HUES64 (cell line): ENCODE data around the gene DLG5.
"Not testable (repeated sequence)": the region's sequence is repeated elsewhere in the genome, so short reads cannot be mapped to it uniquely, and the experiment has no call there.

Source experiments
- H3K27ac ChIP-seq: 2 replicates; pipeline ENCODE4 v1.7.0; 2013; ENCODE audit warnings: low read depth, low read length, inconsistent platforms
- H3K27me3 ChIP-seq: 2 replicates; pipeline ENCODE4 v1.6.1; 2013; ENCODE audit warnings: mild to moderate bottlenecking, low read length; ENCODE audit not compliant: insufficient read depth
- H3K36me3 ChIP-seq: 2 replicates; pipeline ENCODE4 v1.6.1; 2013; ENCODE audit warnings: mild to moderate bottlenecking, low read length; ENCODE audit not compliant: insufficient read depth
- H3K4me1 ChIP-seq: 2 replicates; pipeline ENCODE4 v1.6.1; 2013; ENCODE audit warnings: mild to moderate bottlenecking, low read length, moderate library complexity; ENCODE audit not compliant: insufficient read depth
- H3K4me3 ChIP-seq: 2 replicates; pipeline ENCODE4 v1.5.1; 2013; ENCODE audit warnings: mild to moderate bottlenecking, low read length, moderate library complexity
- H3K9ac ChIP-seq: 2 replicates; pipeline ENCODE4 v1.6.1; 2013; ENCODE audit warnings: mild to moderate bottlenecking, low read depth, low read length
- H3K9me3 ChIP-seq: 2 replicates; pipeline ENCODE4 v1.6.1; 2013; ENCODE audit warnings: low read depth, low read length; ENCODE audit not compliant: insufficient read depth
- WGBS: fragments of 150-250, 120-280 bp; methylation state at CpG from one replicate; pipeline ENCODE4 v1.1.7; 2013; ENCODE audit warnings: missing lambda C conversion rate; 5-methylcytosine and 5-hydroxymethylcytosine counted together

The DLG5 gene

DNA sequence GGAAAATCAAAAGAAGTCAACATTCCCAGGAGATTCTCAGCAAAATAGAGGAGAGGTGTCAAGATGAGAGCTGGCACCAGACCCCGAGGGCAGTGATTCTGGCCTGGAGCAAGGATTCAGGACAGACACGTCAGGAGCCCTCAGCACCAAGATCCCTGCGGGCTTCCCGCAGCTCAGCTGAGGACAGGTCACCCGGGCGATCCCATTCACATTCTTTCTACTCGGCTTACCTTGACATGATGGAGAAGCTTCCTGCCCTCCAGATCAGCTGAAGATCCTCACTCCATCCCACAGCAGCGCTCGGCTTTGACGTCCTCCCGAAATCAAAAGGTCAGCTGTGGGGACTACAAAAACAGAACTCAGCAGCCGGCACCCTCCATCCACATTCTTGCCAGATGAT lies 139.1 kb downstream of the DLG5 start:
- peaks cover 54% of the 10 kb centered on the region for H3K36me3 ChIP-seq
- H3K4me1 ChIP-seq: no peaks in the 10 kb centered on the region
- no peak overlapping the region for H3K9ac ChIP-seq
- no peaks in the 10 kb centered on the region for H3K9me3 ChIP-seq
- H3K27ac ChIP-seq: no peak overlapping the region
- 90% methylated on average over 12 of the region's 12 CpGs for WGBS
- H3K27me3 ChIP-seq: no peaks in the 10 kb centered on the region
- no peak overlapping the region for H3K4me3 ChIP-seq

DNA sequence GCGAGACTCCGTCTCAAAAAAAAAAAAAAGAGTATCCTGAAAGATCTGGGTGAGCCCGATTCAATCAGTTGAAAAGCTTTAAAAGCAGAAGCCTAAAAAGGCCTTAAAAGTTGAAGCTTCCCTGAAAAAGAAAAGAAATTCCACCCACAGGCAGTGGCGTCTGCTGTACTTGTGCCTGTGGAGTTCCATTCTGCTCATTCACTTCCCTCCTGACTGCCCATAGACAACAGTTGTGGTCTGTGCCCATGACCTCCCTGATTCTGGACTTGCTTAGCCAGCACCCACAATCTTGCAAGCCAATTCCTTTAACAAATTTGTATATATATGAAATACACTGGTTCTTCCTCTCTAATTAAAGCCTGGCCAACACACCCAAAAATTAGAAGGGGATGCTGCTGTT lies 141.7 kb downstream of the DLG5 start:
- Histone ChIP-seq H3K27me3 (no peaks in the 10 kb centered on the region), H3K4me1 (no peaks in the 10 kb centered on the region), H3K4me3 (no peak overlapping the region), H3K27ac (no peak overlapping the region), H3K9me3 (no peaks in the 10 kb centered on the region), H3K9ac (no peak overlapping the region), H3K36me3 (peaks cover 47% of the 10 kb centered on the region)
- 97% methylated on average over 4 of the region's 4 CpGs for WGBS

- no peak overlapping the region for H3K9ac ChIP-seq
- H3K4me3 ChIP-seq: no peak overlapping the region
- H3K9me3 ChIP-seq: 0 out of 2 replicates have a peak, but pooled peaks cover 2% of the 10 kb centered on the region
- WGBS: 97% methylated on average over 8 of the region's 8 CpGs
- H3K27ac ChIP-seq: no peak overlapping the region
- H3K4me1 ChIP-seq: no peaks in the 10 kb centered on the region
- no peaks in the 10 kb centered on the region for H3K27me3 ChIP-seq
- peaks cover 37% of the 10 kb centered on the region for H3K36me3 ChIP-seq
Measured at GRCh38 chr10:77782328-77783061, 144.1 kb downstream of the DLG5 start.

DNA sequence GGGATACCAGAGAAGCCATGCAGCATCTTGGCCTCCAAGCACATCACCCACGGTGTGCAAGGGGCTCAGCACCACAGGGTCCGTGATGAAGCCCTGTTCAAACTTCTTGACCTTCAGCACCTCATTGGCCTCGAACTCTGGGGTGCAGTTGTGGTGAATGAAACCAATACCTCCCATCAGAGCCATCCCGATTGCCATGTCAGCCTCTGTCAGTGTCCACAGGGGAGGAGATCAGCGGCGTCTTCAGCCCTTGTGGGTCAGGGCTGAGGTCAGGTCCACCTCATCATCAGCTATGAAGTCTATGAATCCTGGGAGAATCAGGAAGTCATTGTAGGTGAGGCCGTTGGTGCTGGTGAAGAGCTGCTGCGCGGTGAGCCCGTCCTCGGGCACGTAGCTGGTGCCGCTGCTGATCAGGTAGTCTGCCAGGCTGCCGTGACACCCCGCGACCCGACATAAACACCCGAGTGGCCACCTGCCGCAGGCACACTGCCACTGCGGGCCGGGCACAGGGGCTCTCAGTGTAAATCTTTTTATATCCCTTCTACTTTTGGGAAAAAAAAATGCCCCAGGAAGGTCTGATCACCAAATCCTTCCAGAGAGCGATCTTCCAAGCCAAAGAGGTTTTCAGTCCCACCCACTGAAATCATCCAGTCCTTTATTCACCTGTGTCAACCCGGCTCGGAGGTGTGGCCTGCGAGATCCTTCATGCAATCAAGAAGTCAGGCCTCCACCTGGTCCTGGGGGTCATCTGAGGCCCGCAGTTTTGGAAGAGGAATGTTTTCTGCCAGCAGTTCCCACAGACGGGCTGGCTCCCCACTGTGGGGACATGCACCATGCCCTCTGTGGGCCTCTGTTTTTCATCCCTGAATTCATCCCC lies 144.9 kb downstream of the DLG5 start:
- Histone ChIP-seq H3K9ac (no peak overlapping the region), H3K27me3 (no peaks in the 10 kb centered on the region), H3K27ac (no peak overlapping the region), H3K36me3 (peaks cover 33% of the 10 kb centered on the region), H3K4me1 (no peaks in the 10 kb centered on the region), H3K9me3 (0 out of 2 replicates have a peak, but pooled peaks cover 6% of the 10 kb centered on the region), H3K4me3 (no peak overlapping the region)
- 93% methylated on average over 27 of the region's 27 CpGs for WGBS

- Histone ChIP-seq H3K9ac (no peak overlapping the region), H3K4me1 (no peaks in the 10 kb centered on the region), H3K4me3 (no peak overlapping the region), H3K27me3 (no peaks in the 10 kb centered on the region), H3K9me3 (0 out of 2 replicates have a peak, but pooled peaks cover 6% of the 10 kb centered on the region), H3K36me3 (peaks cover 32% of the 10 kb centered on the region), H3K27ac (no peak overlapping the region)
- 97% methylated on average over 9 of the region's 9 CpGs for WGBS
Measured at GRCh38 chr10:77780180-77780579, 146.4 kb downstream of the DLG5 start.

DNA sequence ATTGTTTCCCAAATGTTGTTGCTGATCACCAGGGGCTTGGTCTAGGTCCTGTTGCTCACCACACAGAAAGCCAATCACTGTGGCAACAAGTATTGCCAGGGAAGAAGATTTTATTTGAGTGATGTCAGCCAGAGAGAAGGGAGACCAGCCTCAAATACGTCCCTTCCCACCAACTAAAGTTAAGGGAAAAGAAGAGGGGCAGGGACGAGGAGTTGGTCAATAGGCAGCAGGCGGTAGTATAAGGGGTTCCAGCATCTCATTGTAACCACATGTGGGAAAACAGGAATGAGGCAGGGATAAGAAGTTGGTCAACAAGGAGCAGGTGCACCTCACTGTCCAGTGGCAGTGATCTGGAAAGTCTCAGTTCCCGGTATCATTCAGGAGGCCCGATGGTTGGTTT lies 150.1 kb downstream of the DLG5 start:
- Histone ChIP-seq H3K4me1 (no peaks in the 10 kb centered on the region), H3K27ac (no peak overlapping the region), H3K9me3 (0 out of 2 replicates have a peak, but pooled peaks cover 6% of the 10 kb centered on the region), H3K27me3 (no peaks in the 10 kb centered on the region), H3K36me3 (peaks cover 10% of the 10 kb centered on the region; the same call in 1 of the 2 replicates), H3K4me3 (no peak overlapping the region), H3K9ac (no peak overlapping the region)
- WGBS: 92% methylated on average over 4 of the region's 5 CpGs

GRCh38 chr10:77774940-77775391 lies 151.6 kb downstream of the DLG5 start:
- Histone ChIP-seq H3K27ac (no peak overlapping the region), H3K9me3 (0 out of 2 replicates have a peak, but pooled peaks cover 6% of the 10 kb centered on the region), H3K4me1 (no peaks in the 10 kb centered on the region), H3K27me3 (no peaks in the 10 kb centered on the region), H3K36me3 (0 out of 2 replicates have a peak, but pooled peaks cover 4% of the 10 kb centered on the region), H3K4me3 (no peak overlapping the region), H3K9ac (no peak overlapping the region)
- WGBS: 97% methylated on average over 1 of the region's 1 CpG

GRCh38 chr10:77773631-77774426 lies 152.7 kb downstream of the DLG5 start:
- no peak overlapping the region for H3K9ac ChIP-seq
- 91% methylated on average over 12 of the region's 12 CpGs for WGBS
- 0 out of 2 replicates have a peak, but pooled peaks cover 6% of the 10 kb centered on the region for H3K9me3 ChIP-seq
- H3K4me1 ChIP-seq: no peaks in the 10 kb centered on the region
- 0 out of 2 replicates have a peak, but pooled peaks cover 2% of the 10 kb centered on the region for H3K36me3 ChIP-seq
- H3K4me3 ChIP-seq: no peak overlapping the region
- H3K27me3 ChIP-seq: no peaks in the 10 kb centered on the region
- H3K27ac ChIP-seq: no peak overlapping the region

GRCh38 chr10:77772852-77773600 lies 153.5 kb downstream of the DLG5 start:
- 91% methylated on average over 13 of the region's 17 CpGs for WGBS
- H3K36me3 ChIP-seq, H3K4me3 ChIP-seq, H3K27ac ChIP-seq, H3K9ac ChIP-seq, H3K27me3 ChIP-seq, H3K4me1 ChIP-seq, H3K9me3 ChIP-seq: not testable (repeated sequence)

DNA sequence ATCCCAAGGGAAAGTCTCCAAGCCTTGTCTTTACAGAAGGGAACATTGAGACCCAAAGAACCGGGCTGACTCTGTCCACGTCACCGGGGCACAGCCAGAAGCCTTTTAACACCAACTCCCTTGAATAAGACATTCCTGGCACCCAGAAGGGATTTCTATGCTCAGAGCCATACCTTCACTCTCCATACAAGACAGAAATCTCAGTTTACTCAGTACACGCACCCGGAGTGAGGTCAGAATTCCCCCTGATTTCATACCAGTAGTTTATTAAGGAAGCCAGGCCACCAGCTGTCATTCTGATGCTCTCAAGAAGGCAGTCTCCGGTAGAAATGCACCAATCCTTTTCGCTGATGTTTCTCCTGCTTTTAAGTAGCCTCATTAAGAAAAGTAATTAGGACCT lies 154.7 kb downstream of the DLG5 start:
- Histone ChIP-seq H3K4me3 (no peak overlapping the region), H3K9ac (no peak overlapping the region), H3K27me3 (no peaks in the 10 kb centered on the region), H3K9me3 (no peaks in the 10 kb centered on the region), H3K4me1 (no peaks in the 10 kb centered on the region), H3K36me3 (no peaks in the 10 kb centered on the region), H3K27ac (no peak overlapping the region)
- 87% methylated on average over 7 of the region's 7 CpGs for WGBS
